Left ventricle myocardium superior (tissue), 1 donor: Measurements from ENCODE around the gene HS1BP3. TPM values are rescaled to one million over a fixed set of nuclear protein-coding genes. Genes with fewer than 3 reads are reported as not detected.

Source experiments
- ATAC-seq: fragments of 200-7000 bp; cut with Tn5 transposase; one replicate; pipeline ENCODE4 v1.9.1; 2020; ENCODE audit warnings: mild to moderate bottlenecking, moderate library complexity
- DNase-seq: peaks from one replicate; pipeline ENCODE4 v3.0.0-alpha.2; 2020
- intact Hi-C: fragments of 100-400 bp; cut with micrococcal nuclease; formaldehyde crosslinking; loops from one replicate; pipeline ENCODE4 v1.11.0; 2022
- total RNA-seq: library from RNA; stranded (reverse); fragmentation: NEBNext Ultra II Directional; extraction: Animal tissue kit (Norgen Biotek cat#: 25700); gene quantifications from one replicate; pipeline ENCODE4 v1.2.1, GENCODE V29; 2021
- donor health status: DM: no; HTN: yes; CAD: no; lungs with severe emphysema.

HS1BP3 gene
- total RNA-seq, 1 donor from 2014 or later, result 20.2 TPM

DNA sequence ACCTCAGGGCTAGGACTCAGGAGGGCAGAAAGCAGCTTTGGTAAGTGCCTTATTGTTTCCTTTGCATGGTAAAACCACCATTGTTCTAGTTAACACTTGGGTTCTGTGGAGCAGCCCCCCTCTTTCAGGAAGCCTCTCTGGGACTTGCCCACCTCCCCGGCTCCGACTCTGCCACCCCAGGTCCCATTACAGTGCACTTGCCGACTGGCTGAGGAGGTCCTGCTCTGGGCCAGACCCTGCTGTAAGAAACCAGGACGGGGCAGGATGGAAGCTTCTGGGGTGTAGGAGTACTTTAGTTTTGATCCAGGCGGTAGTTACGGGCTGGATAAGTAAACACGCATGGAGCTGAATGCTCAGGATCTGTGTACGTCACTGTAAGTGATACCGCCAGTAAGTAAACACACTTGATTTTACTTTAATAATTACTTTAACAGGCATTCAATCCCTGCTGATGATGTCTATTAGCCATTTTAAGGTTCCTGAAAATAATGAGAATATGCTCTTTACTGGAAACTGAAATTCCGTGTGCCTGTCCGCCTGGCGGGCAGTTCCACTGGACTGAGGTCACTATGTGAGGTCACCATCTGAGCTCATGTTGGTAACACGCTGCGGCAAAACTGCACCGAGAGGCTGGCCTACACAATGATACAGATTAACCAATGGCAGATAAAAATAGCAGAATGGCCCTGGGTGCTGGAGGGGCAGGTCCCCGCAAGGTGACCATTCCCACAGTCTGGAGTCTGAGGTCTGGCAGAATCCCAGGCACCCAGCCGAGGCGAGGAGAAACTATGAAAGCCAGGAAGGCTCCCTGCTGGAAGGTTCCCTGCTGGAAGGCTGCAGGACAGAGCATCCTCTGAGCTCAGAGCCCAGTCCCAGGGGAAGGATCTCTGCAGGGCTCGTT, 25.2 kb downstream of the HS1BP3 start:
- DNase-seq, result peak; percentile 75
- intact Hi-C loops, result no loop called here
- peak; percentile 55 for ATAC-seq

- DNase-seq (peak; percentile 22), ATAC-seq (no peak)
- intact Hi-C loops, result no loop called here
These were observed 25.9 kb downstream of the HS1BP3 start for GRCh38 chr2:20624884-20625485.

DNA sequence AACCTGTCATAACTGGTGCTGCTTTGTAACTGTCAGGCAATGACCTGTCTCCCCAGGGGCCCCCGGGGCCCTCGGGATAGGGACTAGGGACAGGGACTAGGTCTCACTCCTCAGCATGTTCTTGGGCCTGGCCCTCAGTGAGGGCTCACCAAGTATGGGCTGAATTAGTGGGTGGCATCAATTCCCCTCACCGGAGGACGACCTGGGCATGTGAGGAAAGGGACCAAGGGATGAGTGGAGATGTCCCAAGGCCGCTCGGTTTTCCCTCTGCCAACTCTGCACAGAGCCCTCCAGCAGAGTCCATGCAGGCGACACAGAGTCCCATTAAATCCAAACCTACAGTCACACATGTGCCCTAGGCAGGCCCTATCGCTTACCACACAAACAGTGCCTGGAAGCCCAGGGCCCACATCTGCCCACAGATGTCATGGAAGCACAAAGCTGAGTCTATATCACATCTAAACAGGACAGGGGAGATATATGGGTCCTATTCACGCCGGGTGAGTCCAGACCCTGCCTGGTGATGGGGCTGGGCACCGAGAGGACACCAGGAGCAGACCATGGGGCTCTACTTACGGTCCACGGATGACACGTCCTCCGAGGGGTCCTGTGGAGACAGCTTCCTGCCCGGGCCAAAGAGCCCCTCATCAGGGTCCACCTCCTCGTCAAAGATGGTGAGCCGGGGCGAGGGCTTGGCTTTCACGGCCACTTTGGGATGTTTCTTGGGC, 26.6 kb downstream of the HS1BP3 start:
- no peak for ATAC-seq
- DNase-seq, result peak; percentile 17
- intact Hi-C loops, result no loop called here

- intact Hi-C loops, result no loop called here
- DNase-seq, result peak; percentile 33
- ATAC-seq, result no peak
These were observed 27.1 kb downstream of the HS1BP3 start for GRCh38 chr2:20623741-20624155.

DNA sequence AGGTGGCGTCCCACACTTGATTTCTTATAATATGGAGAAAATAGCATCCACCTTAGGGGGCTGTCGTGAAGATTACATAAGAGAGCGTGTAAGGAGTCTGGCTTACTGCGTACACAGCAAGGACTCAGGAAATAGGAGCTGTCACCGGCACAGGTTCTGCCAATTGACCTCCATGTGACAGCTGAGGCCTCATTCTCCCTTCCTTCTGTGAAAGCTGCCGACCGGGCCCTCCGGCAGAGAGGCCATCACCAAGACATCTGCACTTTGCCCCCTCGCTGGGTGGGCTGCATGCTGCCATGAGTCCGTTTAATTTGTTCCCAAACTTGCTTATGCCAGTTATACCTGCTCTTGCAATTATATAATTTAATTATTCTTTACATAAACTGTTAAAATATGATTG, 27.7 kb downstream of the HS1BP3 start:
- ATAC-seq (no peak), DNase-seq (peak; percentile 26)
- intact Hi-C loops, result no loop called here

DNA sequence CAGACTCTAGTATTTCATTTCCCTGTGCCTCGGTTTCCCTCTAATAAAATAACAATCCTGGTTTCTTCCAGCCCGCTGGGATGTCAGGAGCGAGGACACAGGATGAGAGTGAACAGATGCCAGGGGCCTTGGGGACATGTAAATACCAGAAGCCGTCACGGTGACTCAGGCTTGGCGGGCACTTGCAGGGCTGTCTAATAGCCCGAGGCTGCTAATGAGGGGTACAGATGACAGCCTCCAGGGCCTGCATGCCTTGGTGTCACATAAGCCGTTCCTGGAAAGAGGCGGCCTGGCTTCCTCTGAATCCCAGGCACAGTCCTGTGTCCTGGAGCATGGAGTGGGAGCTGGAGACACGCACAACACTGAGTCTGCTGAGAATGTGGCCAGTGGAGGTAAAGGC, 28.2 kb downstream of the HS1BP3 start:
- peak; percentile 56 for ATAC-seq
- peak; percentile 90 for DNase-seq
- intact Hi-C loops, result no loop called here

DNA sequence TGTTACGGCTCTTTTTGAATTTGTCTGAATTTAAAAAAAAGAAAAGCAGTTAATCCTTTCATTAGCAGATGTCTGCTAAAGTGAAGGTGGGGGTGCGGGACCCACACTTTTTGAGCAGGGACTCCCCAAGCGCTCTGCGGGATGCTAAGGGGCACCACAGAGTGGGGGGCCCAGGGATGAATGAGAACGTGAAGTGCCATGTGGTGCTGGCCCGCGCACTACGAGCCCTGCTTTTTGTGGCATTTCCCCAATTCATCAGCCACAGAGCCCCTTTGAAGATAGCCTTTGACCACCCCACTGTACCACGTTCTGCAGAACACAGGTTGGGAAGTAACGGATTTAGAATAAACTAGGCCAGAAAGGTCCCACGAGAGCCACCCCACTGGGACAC, 28.6 kb downstream of the HS1BP3 start:
- no peak for ATAC-seq
- intact Hi-C loops, result no loop called here

DNA sequence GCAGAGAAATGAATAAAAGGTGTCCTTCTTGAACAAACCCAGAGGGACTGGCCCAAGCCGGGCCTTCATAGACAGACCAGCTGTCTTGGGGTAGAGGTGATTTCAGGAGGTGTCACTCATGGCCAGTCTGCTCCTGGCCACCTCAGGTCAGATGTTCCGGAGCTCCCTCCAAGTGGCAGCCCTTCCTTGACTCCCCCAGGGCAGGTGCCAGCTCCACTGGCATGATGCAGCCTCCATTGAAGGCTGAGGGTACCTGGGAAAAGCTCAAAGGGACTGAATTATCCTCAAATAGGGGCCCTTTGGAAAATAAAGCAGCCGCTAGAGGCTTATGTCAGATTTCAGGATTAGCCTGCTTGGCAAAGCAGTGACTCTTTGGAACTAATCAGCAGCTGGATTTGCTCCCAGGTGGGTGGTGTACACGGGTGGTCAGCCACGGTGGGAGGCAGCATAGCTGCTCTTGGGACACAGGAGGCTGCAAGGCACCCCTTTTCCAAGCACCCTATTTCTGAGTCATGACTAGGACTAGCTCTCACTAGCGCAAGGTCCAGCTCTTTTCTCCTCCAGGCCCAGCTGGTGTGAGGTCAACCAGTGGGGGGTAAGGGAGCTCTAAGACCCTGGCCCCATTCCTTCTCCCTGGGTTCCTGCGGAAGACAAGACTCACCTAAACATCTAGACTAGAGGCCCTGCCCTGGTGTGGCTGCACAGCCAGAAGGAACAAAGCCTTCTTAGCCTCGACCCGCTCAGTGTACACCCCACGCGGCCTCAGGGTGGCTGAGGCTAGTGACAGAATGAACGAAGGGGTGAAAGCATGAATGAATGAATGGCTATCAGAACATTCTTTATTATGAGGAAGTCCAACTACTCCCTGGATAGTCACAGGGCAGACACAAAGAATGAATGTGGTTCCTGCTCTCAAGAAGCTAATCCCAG, 29.3 kb downstream of the HS1BP3 start:
- no peak for ATAC-seq
- no peak for DNase-seq
- intact Hi-C loops, result no loop called here

More for the DNA sequence above, 28.6 kb downstream of the HS1BP3 start:
- DNase-seq, result peak; percentile 20

DNA sequence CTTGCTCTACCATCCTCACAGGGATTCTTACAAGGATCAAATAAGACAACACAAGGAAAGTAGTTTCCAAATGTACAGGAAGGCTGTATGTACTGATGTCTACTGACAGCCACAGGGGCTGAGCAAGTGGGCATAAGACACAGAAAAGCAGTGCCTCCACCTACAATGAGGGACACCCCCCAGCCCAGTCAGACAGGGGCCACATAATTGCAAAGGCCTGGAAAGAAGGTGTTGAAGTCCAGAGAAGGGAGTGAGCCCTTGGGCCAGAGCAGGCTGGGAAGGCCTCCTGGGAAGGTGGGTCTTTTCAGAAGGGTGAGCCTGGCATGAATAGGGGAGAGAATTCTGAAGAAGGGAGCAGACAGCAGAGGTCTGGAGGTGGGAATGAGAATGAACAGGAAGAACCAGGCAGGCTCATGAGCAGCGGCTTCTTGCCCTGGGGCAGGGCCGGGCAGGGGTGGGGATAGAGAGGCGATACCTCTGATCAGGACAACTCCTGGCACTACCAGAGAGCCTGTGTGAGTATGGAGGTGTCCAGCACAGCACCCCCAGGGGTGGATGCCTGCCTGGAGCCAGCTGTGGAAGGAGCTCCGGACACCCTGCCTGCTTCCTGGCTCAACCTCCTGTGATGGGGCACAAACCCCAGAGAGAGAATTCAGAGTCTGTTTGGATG, 30.1 kb downstream of the HS1BP3 start:
- ATAC-seq (no peak), DNase-seq (peak; percentile 18)
- intact Hi-C loops, result no loop called here

DNA sequence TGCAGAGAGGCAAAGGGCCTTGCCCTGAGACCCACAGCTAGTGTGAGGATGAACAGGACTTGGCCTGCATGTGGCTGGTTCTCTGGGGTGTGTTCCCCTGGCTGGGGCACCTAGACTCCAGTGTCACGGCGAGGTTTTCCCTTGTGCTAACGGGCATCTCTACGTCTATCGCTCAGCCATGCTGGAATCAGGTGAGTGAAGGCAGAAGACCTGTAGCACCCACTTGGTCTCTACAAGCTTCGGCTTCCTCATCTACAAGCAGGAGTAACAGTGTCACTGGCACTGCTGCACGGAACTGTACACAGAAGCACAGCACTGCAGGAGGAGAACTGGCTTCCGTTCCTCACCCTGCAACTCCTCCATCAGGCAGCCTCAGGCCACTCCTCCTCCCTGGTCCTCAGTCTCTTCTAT, 30.6 kb downstream of the HS1BP3 start:
- peak; percentile 42 for DNase-seq
- intact Hi-C loops, result no loop called here
- ATAC-seq, result no peak

- intact Hi-C loops, result no loop called here
- ATAC-seq (peak; percentile 2), DNase-seq (peak; percentile 77)
These were observed 31.3 kb downstream of the HS1BP3 start for GRCh38 chr2:20619624-20620024.

GRCh38 chr2:20618886-20619521, 31.9 kb downstream of the HS1BP3 start:
- intact Hi-C loops, result no loop called here
- ATAC-seq (no peak), DNase-seq (peak; percentile 49)

GRCh38 chr2:20618468-20618885, 32.4 kb downstream of the HS1BP3 start:
- intact Hi-C loops, result no loop called here
- peak; percentile 3 for ATAC-seq
- no peak for DNase-seq

DNA sequence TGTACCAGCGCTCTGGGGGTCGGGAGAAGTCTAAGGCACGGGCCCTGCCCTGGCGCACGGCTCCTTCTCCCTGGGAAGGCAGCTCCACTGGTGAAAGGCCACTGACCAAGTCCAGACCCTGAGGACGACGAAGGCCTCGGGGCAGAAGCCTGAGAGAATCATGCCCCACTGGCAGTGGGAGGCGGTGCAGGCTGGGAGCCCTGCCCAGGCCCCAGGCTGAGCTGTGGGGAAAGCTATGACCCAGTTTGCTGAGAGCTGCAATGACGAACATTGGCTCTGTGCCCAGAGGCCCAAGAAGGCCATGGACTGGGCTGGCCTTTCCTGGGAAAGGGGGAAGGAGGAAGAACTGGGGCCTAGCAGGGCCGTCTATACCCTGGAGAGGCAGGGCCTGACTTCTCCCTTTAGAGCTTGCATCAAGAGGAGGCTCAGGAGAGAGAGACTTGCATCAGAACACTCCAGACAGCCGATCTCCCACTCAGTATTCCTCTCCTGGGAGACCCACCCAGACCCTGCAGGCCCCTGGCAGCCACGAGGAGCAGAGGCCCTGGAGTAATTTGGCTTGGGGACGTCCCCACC, 32.9 kb downstream of the HS1BP3 start:
- ATAC-seq (peak; percentile 80), DNase-seq (peak; percentile 98)
- intact Hi-C loops, result no loop called here

- peak; percentile 73 for ATAC-seq
- intact Hi-C loops, result no loop called here
- peak; percentile 90 for DNase-seq
These were observed 33.8 kb downstream of the HS1BP3 start for GRCh38 chr2:20617081-20617575.

- ATAC-seq (no peak), DNase-seq (peak; percentile 32)
- intact Hi-C loops, result no loop called here
These were observed 34.5 kb downstream of the HS1BP3 start for GRCh38 chr2:20616341-20616871.
